ENCODE results near the gene FPGS.

DNA sequence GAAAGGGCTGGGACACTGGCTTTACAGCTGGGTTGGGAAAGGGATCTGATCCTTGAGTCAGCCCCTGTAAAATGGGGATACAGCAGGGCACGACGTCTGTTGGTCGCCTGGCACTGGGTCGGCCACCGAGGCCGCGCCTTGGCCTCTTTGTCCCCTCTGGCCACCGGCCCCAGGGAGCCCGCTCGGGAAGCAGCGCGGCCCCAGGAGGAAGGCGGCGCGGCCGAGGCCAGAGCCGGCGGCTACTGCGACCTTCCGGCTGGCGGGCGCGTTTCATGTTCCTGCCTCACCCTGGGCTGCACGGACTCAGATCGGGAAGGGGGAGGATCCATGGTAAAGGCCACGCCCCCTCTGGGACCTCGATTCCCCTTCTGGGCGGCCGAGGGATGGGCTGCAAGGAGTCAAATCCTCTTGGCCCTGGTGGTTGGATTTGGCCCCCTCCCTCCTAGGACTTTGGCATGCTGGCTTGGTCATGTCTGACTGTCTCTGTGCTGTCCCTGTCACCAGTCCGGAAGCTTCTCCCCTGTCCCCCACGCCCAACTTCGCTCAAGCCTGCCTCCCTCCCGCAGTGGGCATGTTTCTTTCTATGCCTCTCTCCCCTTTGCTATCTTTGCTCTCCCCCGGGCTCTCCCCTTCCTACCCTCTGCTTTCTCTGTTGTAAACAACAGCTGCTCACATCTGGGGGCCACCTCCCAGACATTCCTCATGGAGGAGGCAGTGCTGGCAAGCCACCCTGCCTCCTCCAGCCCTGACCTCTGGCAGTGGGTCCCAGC is 25.8 kb downstream of the FPGS start:
- no peak for TF ChIP-seq MAZ (IDR thresholded peaks at IDR 0.05; ENCODE audit: borderline replicate concordance, low read depth, low read length)
- TF ChIP-seq POLR2AphosphoS2 (conservative IDR thresholded peaks at IDR 0.05; ENCODE audit: low read length) = no peak

Measured in A549 (cell line).